ENCODE results near the gene CCDC91.

- TF ChIP-seq CTCF (conservative IDR thresholded peaks at IDR 0.05 in 1 of 2, IDR thresholded peaks at IDR 0.05 in 1 of 2; ENCODE audit: low read depth in 1 of 2, low read length in 2 of 2) = no peak
- no peak for TF ChIP-seq EZH2 (IDR thresholded peaks at IDR 0.05; ENCODE audit: low read length, missing control alignments)
These were observed 156.3 kb downstream of the CCDC91 start for GRCh38 chr12:28346567-28346966.

Measured in fibroblast of lung (primary cell).